Measurements from ENCODE around the gene KCNE1.
"Not testable (repeated sequence)": the region's sequence is repeated elsewhere in the genome, so short reads cannot be mapped to it uniquely, and the experiment has no call there.

The KCNE1 gene

GRCh38 chr21:34511787-34512455 lies at the start of gene KCNE1:
Gene KCNE1, minus strand, starts transcription at chr21:34512210. Its CDS starts 62,576 bp downstream, at chr21:34449634.
- DNase-seq: no peak

- no peak for DNase-seq
These were observed 49.8 kb upstream of the KCNE1 start for GRCh38 chr21:34561806-34562205.

GRCh38 chr21:34560609-34561008 lies 48.6 kb upstream of the KCNE1 start:
- no peak for DNase-seq

- DNase-seq: no peak
These were observed 48.0 kb upstream of the KCNE1 start for GRCh38 chr21:34560021-34560420.

GRCh38 chr21:34559089-34559631 lies 47.1 kb upstream of the KCNE1 start:
- DNase-seq: no peak

GRCh38 chr21:34558166-34558565 lies 46.2 kb upstream of the KCNE1 start:
- DNase-seq: no peak

GRCh38 chr21:34557261-34557660 lies 45.3 kb upstream of the KCNE1 start:
- DNase-seq: no peak

GRCh38 chr21:34554670-34555069 lies 42.7 kb upstream of the KCNE1 start:
- not testable (repeated sequence) for DNase-seq

GRCh38 chr21:34554227-34554626 lies 42.2 kb upstream of the KCNE1 start:
- DNase-seq: no peak

GRCh38 chr21:34553151-34553952 lies 41.3 kb upstream of the KCNE1 start:
- DNase-seq: no peak

GRCh38 chr21:34552360-34553098 lies 40.5 kb upstream of the KCNE1 start:
- no peak for DNase-seq

GRCh38 chr21:34550182-34550799 lies 38.3 kb upstream of the KCNE1 start:
- no peak for DNase-seq

GRCh38 chr21:34548781-34549376 lies 36.9 kb upstream of the KCNE1 start:
- DNase-seq: no peak

- no peak for DNase-seq
These were observed 34.5 kb upstream of the KCNE1 start for GRCh38 chr21:34546542-34546941.

- DNase-seq: no peak
These were observed 33.3 kb upstream of the KCNE1 start for GRCh38 chr21:34545079-34545884.

- DNase-seq: no peak
These were observed 32.1 kb upstream of the KCNE1 start for GRCh38 chr21:34544032-34544496.

GRCh38 chr21:34543017-34543416 lies 31.0 kb upstream of the KCNE1 start:
- DNase-seq: no peak

GRCh38 chr21:34540206-34540605 lies 28.2 kb upstream of the KCNE1 start:
- no peak for DNase-seq

- no peak for DNase-seq
These were observed 25.8 kb upstream of the KCNE1 start for GRCh38 chr21:34537838-34538237.

GRCh38 chr21:34536820-34537219 lies 24.8 kb upstream of the KCNE1 start:
- no peak for DNase-seq

GRCh38 chr21:34536311-34536710 lies 24.3 kb upstream of the KCNE1 start:
- DNase-seq: no peak
